H9 (cell line): Measurements from ENCODE around the gene NFRKB. TPM values are rescaled to one million over a fixed set of nuclear protein-coding genes. Genes with fewer than 3 reads are reported as not detected.
A peak's percentile ranks its signal among the peaks of the same experiment; 100 is the strongest.

Experiments used
- DNase-seq: peaks from one replicate; pipeline ENCODE4 v3.0.0-alpha.2; 2017
- H2AFZ ChIP-seq: one replicate; pipeline ENCODE4 v1.6.1; 2013; ENCODE audit warnings: mild to moderate bottlenecking, low read length, control low read depth, moderate library complexity
- H2AK5ac ChIP-seq: 2 replicates; pipeline ENCODE4 v1.6.1; 2013; ENCODE audit warnings: low read length, control low read depth, mixed read lengths; ENCODE audit not compliant: insufficient read length
- H2BK120ac ChIP-seq: one replicate; pipeline ENCODE4 v1.6.1; 2013; ENCODE audit warnings: low read depth, mild to moderate bottlenecking, low read length, control low read depth, inconsistent platforms; ENCODE audit not compliant: poor library complexity, severe bottlenecking
- H2BK12ac ChIP-seq: 2 replicates; pipeline ENCODE4 v1.6.1; 2013; ENCODE audit warnings: low read length, control low read depth, mixed read lengths, low read depth; ENCODE audit not compliant: insufficient read length
- H2BK15ac ChIP-seq: 2 replicates; pipeline ENCODE4 v1.6.1; 2013; ENCODE audit warnings: low read depth, low read length, control low read depth
- H2BK20ac ChIP-seq: one replicate; pipeline ENCODE4 v1.6.1; 2013; ENCODE audit warnings: low read depth, mild to moderate bottlenecking, low read length, control low read depth, inconsistent platforms; ENCODE audit not compliant: poor library complexity, severe bottlenecking
- H2BK5ac ChIP-seq: 2 replicates; pipeline ENCODE4 v1.6.1; 2013; ENCODE audit warnings: low read length, control low read depth, mixed read lengths; ENCODE audit not compliant: insufficient read length
- H3K14ac ChIP-seq: 2 replicates; pipeline ENCODE4 v1.6.1; 2013; ENCODE audit warnings: low read length, control low read depth; ENCODE audit not compliant: insufficient read depth
- H3K18ac ChIP-seq: 2 replicates; pipeline ENCODE4 v1.6.1; 2013; ENCODE audit warnings: low read depth, mild to moderate bottlenecking, mixed read lengths, low read length, control low read depth; ENCODE audit not compliant: insufficient read length
- H3K23ac ChIP-seq: 2 replicates; pipeline ENCODE4 v1.6.1; 2013; ENCODE audit warnings: low read length, control low read depth, mixed read lengths, low read depth; ENCODE audit not compliant: insufficient read length
- H3K23me2 ChIP-seq: 2 replicates; pipeline ENCODE4 v1.6.1; 2013; ENCODE audit warnings: low read depth, mild to moderate bottlenecking, mixed read lengths, low read length, control low read depth; ENCODE audit not compliant: insufficient read length, poor library complexity, severe bottlenecking
- H3K27ac ChIP-seq: 2 replicates; pipeline ENCODE4 v1.5.1; 2013; ENCODE audit warnings: low read length, control low read depth, mixed read lengths, low read depth; ENCODE audit not compliant: insufficient read length
- H3K27me3 ChIP-seq: 2 replicates; pipeline ENCODE4 v1.6.1; 2013; ENCODE audit warnings: low read length, control low read depth, inconsistent platforms; ENCODE audit not compliant: insufficient read depth
- H3K4ac ChIP-seq: 2 replicates; pipeline ENCODE4 v1.6.1; 2013; ENCODE audit warnings: low read depth, mild to moderate bottlenecking, control low read depth, inconsistent platforms, low read length, moderate library complexity
- H3K4me1 ChIP-seq: 2 replicates; pipeline ENCODE4 v1.6.1; 2013; ENCODE audit warnings: low read length, control low read depth, inconsistent platforms; ENCODE audit not compliant: insufficient read depth
- H3K4me2 ChIP-seq: 2 replicates; pipeline ENCODE4 v1.6.1; 2013; ENCODE audit warnings: low read length, control low read depth, mixed read lengths; ENCODE audit not compliant: insufficient read length, insufficient read depth
- H3K56ac ChIP-seq: 2 replicates; pipeline ENCODE4 v1.6.1; 2013; ENCODE audit warnings: low read depth, mild to moderate bottlenecking, mixed read lengths, low read length, control low read depth; ENCODE audit not compliant: insufficient read length
- H3K79me1 ChIP-seq: 2 replicates; pipeline ENCODE4 v1.6.1; 2013; ENCODE audit warnings: low read depth, mild to moderate bottlenecking, moderate library complexity, low read length, control low read depth, inconsistent platforms; ENCODE audit not compliant: insufficient read depth, poor library complexity, severe bottlenecking
- H3K79me2 ChIP-seq: 2 replicates; pipeline ENCODE4 v1.6.1; 2013; ENCODE audit warnings: low read length, control low read depth, inconsistent platforms; ENCODE audit not compliant: insufficient read depth
- H3K9ac ChIP-seq: 2 replicates; pipeline ENCODE4 v1.6.1; 2013; ENCODE audit warnings: low read length, control low read depth, mixed read lengths; ENCODE audit not compliant: insufficient read length; ENCODE audit errors: extremely low read depth
- H3K9me3 ChIP-seq: one replicate; pipeline ENCODE4 v1.6.1; 2013; ENCODE audit warnings: low read depth, low read length, inconsistent platforms; ENCODE audit not compliant: control insufficient read depth
- H3T11ph ChIP-seq: one replicate; pipeline ENCODE4 v1.6.1; 2013; ENCODE audit warnings: mild to moderate bottlenecking, low read length, control low read depth, inconsistent platforms
- H4K20me1 ChIP-seq: one replicate; pipeline ENCODE4 v1.6.1; 2013; ENCODE audit not compliant: control insufficient read depth, insufficient read length, insufficient read depth
- H4K5ac ChIP-seq: 2 replicates; pipeline ENCODE4 v1.6.1; 2013; ENCODE audit warnings: low read depth, mild to moderate bottlenecking, mixed read lengths, low read length, control low read depth; ENCODE audit not compliant: insufficient read length
- H4K8ac ChIP-seq: replicated peaks from 2 replicates; pipeline ENCODE4 v1.6.1; 2013; ENCODE audit warnings: low read length, control low read depth, mixed read lengths, low read depth; ENCODE audit not compliant: insufficient read length
- H4K91ac ChIP-seq: 2 replicates; pipeline ENCODE4 v1.6.1; 2013; ENCODE audit warnings: low read depth, mild to moderate bottlenecking, moderate library complexity, mixed read lengths, low read length, control low read depth; ENCODE audit not compliant: insufficient read length
- H3K27ac Mint-ChIP-seq, 3 experiments: 2 replicates in 2 of 3; 3 replicates in 1 of 3; pipeline ENCODE4 v1.8.0; 2020 to 2021; ENCODE audit warnings: mixed read lengths in 3 of 3, mild to moderate bottlenecking in 1 of 3, moderate library complexity in 1 of 3
- H3K27me3 Mint-ChIP-seq: 2 replicates; pipeline ENCODE4 v1.8.0; 2021; ENCODE audit warnings: low read depth, mild to moderate bottlenecking, moderate library complexity, mixed read lengths
- H3K36me3 Mint-ChIP-seq, 3 experiments: 2 replicates in 2 of 3; 3 replicates in 1 of 3; pipeline ENCODE4 v1.8.0; 2020 to 2021; ENCODE audit warnings: low read depth in 3 of 3, mixed read lengths in 3 of 3; ENCODE audit not compliant: insufficient read depth in 1 of 3
- H3K4me1 Mint-ChIP-seq, 2 experiments: 2 replicates each; pipeline ENCODE4 v1.8.0; 2020; ENCODE audit warnings: mixed read lengths in 2 of 2
- H3K4me3 Mint-ChIP-seq, 2 experiments: 2 replicates in 1 of 2; 3 replicates in 1 of 2; pipeline ENCODE4 v1.8.0; 2020 to 2021; ENCODE audit warnings: mild to moderate bottlenecking in 2 of 2, mixed read lengths in 2 of 2, moderate library complexity in 1 of 2
- H3K9me3 Mint-ChIP-seq, 2 experiments: 2 replicates in 1 of 2; 3 replicates in 1 of 2; pipeline ENCODE4 v1.8.0; 2020; ENCODE audit warnings: mild to moderate bottlenecking in 2 of 2, mixed read lengths in 2 of 2, moderate library complexity in 1 of 2
- CTCF ChIP-seq: fragments of 200-600 bp; sonication (generic); conservative IDR thresholded peaks from 3 replicates; pipeline ENCODE4 v1.8.0; 2021; ENCODE audit warnings: antibody characterized with exemption, mild to moderate bottlenecking
- WGBS: extraction: QIAGEN DNeasy Blood & Tissue Kit; methylation state at CpG from one replicate; pipeline ENCODE4 v1.1.7; 2013; ENCODE audit warnings: missing lambda C conversion rate, low lambda C conversion rate, mixed read lengths; ENCODE audit not compliant: insufficient read length; ENCODE audit errors: extremely low coverage; 5-methylcytosine and 5-hydroxymethylcytosine counted together
- total RNA-seq: library from RNA; stranded (reverse); gene quantifications from 2 replicates; pipeline ENCODE4 v1.2.1, GENCODE V29; 2021

Gene NFRKB
- total RNA-seq, 1 experiment from 2014 or later = 41.0 TPM

GRCh38 chr11:129933891-129934290, 38.5 kb upstream of the NFRKB start:
- Mint-ChIP-seq H3K27me3 (no peaks in the 10 kb centered on the region), H3K27ac (peak overlapping the region in 2 of 3 experiments; percentile 75 to 82; a peak in 5 of 7 replicates), H3K4me3 (no peak overlapping the region), H3K36me3 (peaks cover 16 to 33% (median 24%) of the 10 kb centered on the region in 3 experiments), H3K4me1 (peaks cover 25 to 34% of the 10 kb centered on the region in 2 experiments), H3K9me3 (no peaks in the 10 kb centered on the region)
- H3K4me1 ChIP-seq = peaks cover 9% of the 10 kb centered on the region
- peak overlapping the region; percentile 7 for H3K18ac ChIP-seq
- H3K56ac ChIP-seq = no peak overlapping the region
- TF ChIP-seq CTCF = no peak
- H4K5ac ChIP-seq = no peak overlapping the region
- WGBS = no CpG with 5 or more reads among the region's 9 CpGs
- no peak overlapping the region for H2BK12ac ChIP-seq
- H3K14ac ChIP-seq = no peak overlapping the region; the same call in 1 of the 2 replicates
- H3K9ac ChIP-seq = no peak overlapping the region
- no peaks in the 10 kb centered on the region for H3K9me3 ChIP-seq
- H3K4ac ChIP-seq = no peak overlapping the region
- H2BK120ac ChIP-seq = no peak overlapping the region
- H2BK15ac ChIP-seq = 0 out of 2 replicates have a peak overlapping the region, but pooled peaks have one; percentile 77
- no peak overlapping the region for H3K27ac ChIP-seq
- H3K4me2 ChIP-seq = no peak overlapping the region
- no peaks in the 10 kb centered on the region for H3K27me3 ChIP-seq
- no peaks in the 10 kb centered on the region for H3K79me1 ChIP-seq
- H2AFZ ChIP-seq = no peak overlapping the region
- no peak overlapping the region for H2BK5ac ChIP-seq
- no peaks in the 10 kb centered on the region for H4K20me1 ChIP-seq
- no peak overlapping the region for H3T11ph ChIP-seq
- H4K8ac ChIP-seq = no peak overlapping the region
- DNase-seq = no peak
- H3K23ac ChIP-seq = no peak overlapping the region
- peak overlapping the region; percentile 90 for H4K91ac ChIP-seq
- H2BK20ac ChIP-seq = no peak overlapping the region
- no peak overlapping the region for H2AK5ac ChIP-seq
- no peaks in the 10 kb centered on the region for H3K79me2 ChIP-seq
- H3K23me2 ChIP-seq = no peaks in the 10 kb centered on the region
